ENCODE results near the gene GALNTL6. TPM values are rescaled to one million over a fixed set of nuclear protein-coding genes. Genes with fewer than 3 reads are reported as not detected.
A peak's percentile ranks its signal among the peaks of the same experiment; 100 is the strongest.

GALNTL6 gene
- total and polyA plus RNA-seq, 2 experiments from 2014 or later, result not detected

DNA sequence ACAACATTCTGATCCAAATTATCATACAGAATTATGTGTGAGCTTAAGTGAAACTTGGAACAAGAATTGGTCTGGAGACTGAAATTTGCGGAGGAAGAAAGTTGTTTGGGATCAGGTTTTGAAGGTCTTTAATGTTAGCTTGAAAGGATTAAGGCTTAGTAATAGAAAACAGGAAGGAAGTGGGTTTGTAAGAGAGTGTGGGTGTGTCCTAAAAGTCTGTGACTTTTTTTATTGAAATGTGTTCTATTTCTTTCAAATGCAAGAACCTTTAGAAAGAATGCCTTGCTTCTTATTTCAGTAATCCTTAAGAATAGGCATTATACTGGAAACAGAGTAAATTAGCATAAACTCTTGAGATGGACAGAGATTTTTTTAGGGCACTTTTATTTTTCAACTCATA is 198.0 kb downstream of the GALNTL6 start:
- H3K36me3 ChIP-seq, result no peaks in the 10 kb centered on the region
- no peak overlapping the region for H3K27ac ChIP-seq
- H3K4me3 ChIP-seq, result no peak overlapping the region

DNA sequence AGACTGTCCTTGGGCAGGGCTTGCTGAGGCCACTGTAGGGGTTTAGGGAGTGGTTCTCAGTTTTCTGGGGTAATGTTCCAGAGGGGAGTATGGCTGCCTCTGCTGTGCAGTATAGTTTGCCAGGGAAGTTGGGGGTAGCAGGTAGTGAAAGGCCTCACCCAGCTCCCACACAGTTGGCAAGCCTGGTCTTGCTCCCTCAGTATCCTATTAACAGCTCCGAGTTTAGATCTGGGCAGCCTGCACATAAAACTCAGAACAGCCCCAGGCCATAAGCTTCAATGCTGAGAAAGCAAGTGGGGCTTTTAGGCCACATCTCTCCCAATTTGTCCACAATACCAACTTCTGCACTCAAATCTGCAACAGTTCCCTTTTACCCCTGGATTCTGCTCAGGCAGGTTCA is 205.2 kb downstream of the GALNTL6 start:
- TF ChIP-seq CTCF (IDR thresholded peaks at IDR 0.05; ENCODE audit: low read depth, low read length), result no peak
- no peak for DNase-seq (ENCODE audit: low read depth in 1 of 2, low spot score in 1 of 2)

More for the DNA sequence above, 198.0 kb downstream of the GALNTL6 start:
- no peak for DNase-seq (ENCODE audit: low read depth in 1 of 2, low spot score in 1 of 2)
- no peaks in the 10 kb centered on the region for H3K27me3 ChIP-seq
- no peak for TF ChIP-seq CTCF (IDR thresholded peaks at IDR 0.05; ENCODE audit: low read depth, low read length)
- no peaks in the 10 kb centered on the region for H3K9me3 ChIP-seq (ENCODE audit: low read depth)
- H3K4me1 ChIP-seq (ENCODE audit: low read depth), result no peaks in the 10 kb centered on the region

GRCh38 chr4:172035562-172035961 is 222.4 kb downstream of the GALNTL6 start:
- Histone ChIP-seq H3K9me3 (ENCODE audit: low read depth) (no peaks in the 10 kb centered on the region), H3K4me3 (no peak overlapping the region), H3K27ac (no peak overlapping the region), H3K36me3 (no peaks in the 10 kb centered on the region), H3K4me1 (ENCODE audit: low read depth) (no peaks in the 10 kb centered on the region), H3K27me3 (no peaks in the 10 kb centered on the region)
- no peak for DNase-seq (ENCODE audit: low read depth in 1 of 2, low spot score in 1 of 2)
- TF ChIP-seq CTCF (IDR thresholded peaks at IDR 0.05; ENCODE audit: low read depth, low read length), result no peak

More for the DNA sequence above, 205.2 kb downstream of the GALNTL6 start:
- no peak overlapping the region for H3K4me3 ChIP-seq
- H3K27me3 ChIP-seq, result no peaks in the 10 kb centered on the region
- H3K4me1 ChIP-seq (ENCODE audit: low read depth), result no peaks in the 10 kb centered on the region
- no peaks in the 10 kb centered on the region for H3K9me3 ChIP-seq (ENCODE audit: low read depth)
- H3K36me3 ChIP-seq, result no peaks in the 10 kb centered on the region
- H3K27ac ChIP-seq, result no peak overlapping the region

GRCh38 chr4:172040766-172041165 is 227.6 kb downstream of the GALNTL6 start:
- Histone ChIP-seq H3K27ac (no peak overlapping the region), H3K9me3 (ENCODE audit: low read depth) (no peaks in the 10 kb centered on the region), H3K36me3 (no peaks in the 10 kb centered on the region), H3K27me3 (no peaks in the 10 kb centered on the region), H3K4me3 (no peak overlapping the region), H3K4me1 (ENCODE audit: low read depth) (peaks cover 11% of the 10 kb centered on the region)
- DNase-seq (ENCODE audit: low read depth in 1 of 2, low spot score in 1 of 2), result no peak
- TF ChIP-seq CTCF (IDR thresholded peaks at IDR 0.05; ENCODE audit: low read depth, low read length), result no peak

DNA sequence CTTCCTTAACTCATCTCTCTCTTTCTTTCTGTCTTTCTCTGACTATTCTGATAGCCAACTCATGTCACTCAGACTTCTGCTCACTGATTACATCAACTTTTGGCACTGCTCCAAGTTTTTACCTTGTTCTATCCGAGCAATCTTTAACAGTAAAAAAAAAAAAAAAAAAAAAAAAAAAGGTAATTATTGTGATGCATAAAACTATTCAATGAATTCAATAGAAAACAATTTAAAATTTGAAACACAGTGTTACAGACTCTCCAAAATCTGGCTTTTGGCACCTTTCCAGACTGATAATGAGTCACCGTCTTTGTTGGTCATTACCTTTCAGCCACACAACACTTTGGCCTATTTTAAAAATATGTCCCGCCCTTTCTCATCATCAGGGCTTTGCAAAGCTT is 229.5 kb downstream of the GALNTL6 start:
- H3K9me3 ChIP-seq (ENCODE audit: low read depth), result no peaks in the 10 kb centered on the region
- peak in 1 of 2 donors; percentile 12 for DNase-seq (ENCODE audit: low read depth in 1 of 2, low spot score in 1 of 2)
- no peaks in the 10 kb centered on the region for H3K36me3 ChIP-seq
- H3K27ac ChIP-seq, result no peak overlapping the region
- no peak overlapping the region for H3K4me3 ChIP-seq
- no peaks in the 10 kb centered on the region for H3K27me3 ChIP-seq
- H3K4me1 ChIP-seq (ENCODE audit: low read depth), result peaks cover 11% of the 10 kb centered on the region
- no peak for TF ChIP-seq CTCF (IDR thresholded peaks at IDR 0.05; ENCODE audit: low read depth, low read length)

DNA sequence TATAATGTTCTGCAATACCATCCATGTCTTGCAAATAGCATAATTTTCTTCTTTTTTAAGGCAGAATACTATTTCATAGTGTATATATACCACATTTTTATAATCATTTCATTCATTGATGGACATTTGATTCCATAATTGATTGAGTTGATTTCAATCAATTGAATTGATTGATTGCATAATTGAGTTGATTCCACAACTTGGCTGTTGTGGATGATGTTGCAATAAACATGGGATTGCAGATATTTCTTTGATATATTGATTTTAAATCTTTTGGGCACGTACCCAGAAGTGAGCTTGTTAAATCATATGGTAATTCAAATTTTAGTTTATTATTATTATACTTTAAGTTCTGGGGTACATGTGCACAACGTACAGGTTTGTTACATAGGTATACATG is 232.8 kb downstream of the GALNTL6 start:
- H3K27ac ChIP-seq, result no peak overlapping the region
- H3K4me3 ChIP-seq, result no peak overlapping the region
- no peaks in the 10 kb centered on the region for H3K27me3 ChIP-seq
- H3K36me3 ChIP-seq, result no peaks in the 10 kb centered on the region
- DNase-seq (ENCODE audit: low read depth in 1 of 2, low spot score in 1 of 2), result no peak
- H3K4me1 ChIP-seq (ENCODE audit: low read depth), result peaks cover 11% of the 10 kb centered on the region
- no peaks in the 10 kb centered on the region for H3K9me3 ChIP-seq (ENCODE audit: low read depth)
- TF ChIP-seq CTCF (IDR thresholded peaks at IDR 0.05; ENCODE audit: low read depth, low read length), result no peak

All from cardiac muscle cell (in vitro differentiated cells and primary cell).